Breast epithelium (tissue), 3 donors: Measurements from ENCODE around the gene LGR4.

Experiments used
- CTCF ChIP-seq, 3 donors: fragments of 450-650 bp; IDR thresholded peaks; one replicate each; pipeline ENCODE4 v1.5.1; 2016 to 2017; ENCODE audit warnings: antibody characterized with exemption in 3 of 3, mild to moderate bottlenecking in 3 of 3, moderate library complexity in 3 of 3
- POLR2A ChIP-seq: fragments of 450-650 bp; IDR thresholded peaks from one replicate; pipeline ENCODE4 v1.6.1; 2016; ENCODE audit warnings: antibody characterized with exemption, mild to moderate bottlenecking, moderate library complexity
- POLR2AphosphoS5 ChIP-seq, 3 donors: sonication (generic); formaldehyde crosslinking; IDR thresholded peaks; one replicate each; pipeline ENCODE4 v1.6.1; 2017; ENCODE audit warnings: antibody characterized with exemption in 3 of 3

GRCh38 chr11:27421819-27422494 lies 50.6 kb downstream of the LGR4 start:
- TF ChIP-seq POLR2AphosphoS5 (IDR thresholded peaks at IDR 0.05) (no peak), POLR2A (no peak), CTCF (IDR thresholded peaks at IDR 0.05) (no peak)
